ENCODE data around the gene DNAJC8.

DNAJC8 gene

GRCh38 chr1:28249013-28249865 is 16.4 kb upstream of the DNAJC8 start:
- DNase-seq (ENCODE audit: low spot score) = no peak

GRCh38 chr1:28248273-28249012 is 15.6 kb upstream of the DNAJC8 start:
- peak; percentile 79 for DNase-seq (ENCODE audit: low spot score)

DNA sequence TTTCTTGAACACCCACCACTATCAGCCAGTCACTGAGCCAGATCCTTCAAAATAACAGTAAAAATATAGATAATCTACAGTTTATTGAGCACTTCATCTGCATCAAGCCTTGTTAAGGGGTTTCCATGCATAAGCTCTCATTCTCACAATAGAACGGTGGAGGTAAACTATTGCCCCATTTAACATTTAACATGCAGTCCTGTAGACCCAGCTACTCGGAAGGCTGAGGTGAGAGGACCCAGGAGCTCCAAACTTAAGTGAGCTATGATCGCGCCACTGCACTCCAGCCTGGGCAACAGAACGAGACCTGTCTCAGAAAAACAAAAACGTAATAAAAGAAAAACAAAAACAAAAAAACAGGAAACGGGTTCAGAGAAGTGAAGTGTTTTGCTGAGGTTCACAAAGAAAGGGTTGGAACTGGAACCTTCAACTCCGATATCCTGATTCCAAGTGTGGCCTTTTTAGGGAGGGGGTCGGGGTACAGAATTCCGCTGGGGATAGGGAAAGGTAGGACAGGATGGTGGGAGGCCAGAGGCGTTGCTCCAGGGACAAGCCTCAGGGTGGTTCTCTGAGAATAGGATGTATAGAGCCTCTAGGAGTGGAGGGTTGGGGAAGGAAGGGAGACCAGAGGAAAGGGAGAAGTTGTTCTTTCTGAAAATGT is 14.9 kb upstream of the DNAJC8 start:
- DNase-seq (ENCODE audit: low spot score) = peak; percentile 22

- no peak for DNase-seq (ENCODE audit: low spot score)
These were observed 13.6 kb upstream of the DNAJC8 start for GRCh38 chr1:28246427-28246832.

DNA sequence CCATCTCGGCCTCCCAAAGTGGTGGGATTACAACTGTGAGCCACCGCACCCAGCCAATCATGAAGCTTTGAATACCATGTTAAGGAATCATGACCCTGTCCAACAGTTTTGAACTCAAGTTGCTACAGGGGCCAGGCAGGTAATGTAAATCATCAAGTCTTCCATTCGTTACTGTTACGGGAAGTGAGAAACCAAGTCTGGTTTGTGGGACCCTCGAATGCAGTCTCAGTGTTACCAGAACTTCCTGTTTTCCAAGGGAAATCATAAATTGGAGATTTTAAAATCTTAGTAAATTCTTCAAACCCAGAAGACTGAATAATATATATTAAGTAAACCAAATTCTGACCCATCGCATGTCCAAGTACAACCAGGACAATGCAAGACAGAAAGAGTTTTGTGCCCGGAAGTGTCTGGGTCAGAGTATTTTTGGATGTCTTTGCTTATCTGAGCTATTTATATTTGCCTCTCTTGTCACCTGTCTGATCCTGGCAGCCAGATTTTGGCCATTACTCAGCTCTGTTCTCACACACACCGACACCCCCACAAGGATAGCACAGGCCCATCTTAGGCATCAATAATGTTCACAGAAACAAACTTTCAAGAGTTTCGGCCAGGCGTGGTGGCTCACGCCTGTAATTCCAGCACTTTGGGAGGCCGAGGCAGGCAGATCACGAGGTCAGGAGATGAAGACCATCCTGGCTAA is 11.9 kb upstream of the DNAJC8 start:
- DNase-seq (ENCODE audit: low spot score) = no peak

DNA sequence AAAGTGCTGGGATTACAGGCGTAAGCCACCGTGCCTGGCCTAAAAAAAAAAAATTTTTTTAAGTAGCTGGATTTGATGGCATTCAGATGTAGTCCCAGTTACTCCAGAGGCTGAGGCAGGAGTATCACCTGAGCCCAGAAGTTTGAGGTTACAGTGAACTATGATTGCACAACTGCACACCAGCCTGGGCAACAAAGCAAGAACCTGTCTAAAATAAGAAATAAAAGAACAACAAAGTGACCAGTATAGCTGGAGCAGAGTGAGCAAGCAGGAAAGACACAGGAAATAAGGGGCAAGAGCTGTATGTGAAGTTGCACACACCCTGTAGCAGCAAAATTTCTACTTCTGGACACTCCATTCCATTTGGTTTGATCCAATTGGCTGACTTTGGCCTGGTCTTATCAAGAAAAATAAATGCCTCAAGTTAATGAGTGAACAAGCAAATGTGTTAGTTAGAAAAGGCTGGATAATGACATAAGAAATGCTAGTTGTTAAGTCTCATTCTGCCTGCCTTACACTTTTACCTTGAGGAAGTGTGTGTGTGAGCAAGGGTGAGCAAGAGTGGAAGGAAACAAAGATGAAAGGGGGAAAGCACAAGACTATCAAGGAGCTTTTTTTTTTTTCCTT is 11.0 kb upstream of the DNAJC8 start:
- no peak for DNase-seq (ENCODE audit: low spot score)

DNA sequence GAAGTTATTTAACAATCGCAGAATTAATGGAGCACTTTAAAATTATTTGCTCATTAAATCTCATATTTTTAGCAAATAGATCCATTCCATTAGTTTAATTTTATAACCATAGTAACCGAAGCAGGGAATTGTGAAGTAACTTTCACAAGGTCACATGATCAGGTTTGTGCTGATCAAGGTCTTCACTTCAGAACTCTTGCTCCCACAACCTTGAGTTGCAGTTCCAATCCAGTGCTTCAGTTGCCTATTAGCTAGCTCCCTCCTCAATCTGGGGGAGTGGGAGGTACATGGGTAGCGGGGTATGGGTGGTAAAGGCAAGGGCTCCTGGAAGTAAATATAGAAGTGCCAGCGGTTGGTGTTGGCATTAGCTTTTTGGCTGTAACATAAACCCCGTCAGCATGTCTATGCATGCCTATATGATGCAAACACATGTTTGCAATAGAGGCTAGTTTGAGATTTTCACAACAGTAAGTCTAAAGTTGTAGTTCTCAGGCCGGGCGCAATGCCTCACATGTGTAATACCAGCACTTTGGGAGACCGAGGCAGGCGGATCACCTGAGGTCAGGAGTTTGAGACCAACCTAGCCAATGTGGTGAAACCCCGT is 8.9 kb upstream of the DNAJC8 start:
- DNase-seq (ENCODE audit: low spot score) = no peak

DNA sequence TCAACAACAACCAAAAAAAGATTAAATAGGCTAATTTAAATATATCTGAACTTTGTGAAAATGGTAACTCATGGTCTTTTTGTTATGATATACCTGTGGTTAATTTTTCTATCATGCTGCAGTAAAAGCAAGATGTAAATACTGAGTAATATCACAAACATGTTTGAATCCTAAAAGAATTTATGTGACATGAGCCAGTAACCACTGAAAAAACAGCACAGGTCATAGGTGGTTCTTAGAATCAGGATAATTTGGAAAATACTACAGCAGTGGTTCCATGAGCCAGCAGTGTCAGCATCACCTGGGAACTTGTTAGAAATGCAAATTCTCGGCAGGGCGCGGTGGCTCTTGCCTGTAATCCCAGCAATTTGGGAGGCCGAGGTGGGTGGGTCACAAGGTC is 7.2 kb upstream of the DNAJC8 start:
- no peak for DNase-seq (ENCODE audit: low spot score)

- no peak for DNase-seq (ENCODE audit: low spot score)
These were observed 6.2 kb upstream of the DNAJC8 start for GRCh38 chr1:28239004-28239403.

- no peak for DNase-seq (ENCODE audit: low spot score)
These were observed 4.0 kb upstream of the DNAJC8 start for GRCh38 chr1:28236656-28237322.

DNA sequence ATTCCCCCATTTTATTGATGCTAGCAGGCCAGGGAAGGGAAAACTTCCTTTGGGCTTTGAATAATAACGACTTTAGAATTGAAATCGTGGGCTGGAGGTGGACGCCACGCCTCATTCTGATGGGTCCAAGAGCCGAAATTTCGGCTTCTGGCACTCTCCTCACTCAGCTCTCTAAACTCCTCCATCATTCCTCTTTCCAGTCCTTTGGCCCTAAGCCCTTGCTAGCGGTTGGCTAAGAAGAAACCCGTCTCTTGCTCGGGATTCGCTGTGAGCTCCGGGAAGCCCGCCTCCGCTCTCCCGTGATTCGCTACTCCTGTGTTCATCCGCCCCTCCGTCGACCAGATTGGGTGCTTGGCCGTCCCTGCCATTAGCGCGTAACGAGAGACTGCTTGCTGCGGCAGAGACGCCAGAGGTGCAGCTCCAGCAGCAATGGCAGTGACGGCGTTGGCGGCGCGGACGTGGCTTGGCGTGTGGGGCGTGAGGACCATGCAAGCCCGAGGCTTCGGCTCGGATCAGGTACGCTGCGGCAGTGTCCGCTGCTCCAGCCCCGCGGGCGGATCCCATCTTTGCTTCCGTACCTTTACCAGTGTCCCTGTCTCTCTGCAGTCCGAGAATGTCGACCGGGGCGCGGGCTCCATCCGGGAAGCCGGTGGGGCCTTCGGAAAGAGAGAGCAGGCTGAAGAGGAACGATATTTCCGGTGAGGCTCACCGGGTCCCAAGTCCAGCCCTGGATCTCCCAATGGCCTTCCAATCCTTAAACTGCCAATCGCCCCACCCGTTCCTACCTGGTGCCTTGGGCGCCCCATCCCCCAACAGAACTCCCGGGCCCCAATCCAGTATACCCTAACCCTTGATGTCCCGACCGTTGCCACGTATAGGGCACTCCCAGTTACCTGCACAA is 3.2 kb upstream of the DNAJC8 start, which contains the start of gene ATP5IF1:
Gene ATP5IF1 (plus strand): TSS at position 370 of the 901 bp plus-strand sequence. CDS start 60 bp downstream, at position 430.
- peak; percentile 98 for DNase-seq (ENCODE audit: low spot score)

GRCh38 chr1:28233264-28233606 is 406 bp upstream of the DNAJC8 start:
- no peak for DNase-seq (ENCODE audit: low spot score)

DNA sequence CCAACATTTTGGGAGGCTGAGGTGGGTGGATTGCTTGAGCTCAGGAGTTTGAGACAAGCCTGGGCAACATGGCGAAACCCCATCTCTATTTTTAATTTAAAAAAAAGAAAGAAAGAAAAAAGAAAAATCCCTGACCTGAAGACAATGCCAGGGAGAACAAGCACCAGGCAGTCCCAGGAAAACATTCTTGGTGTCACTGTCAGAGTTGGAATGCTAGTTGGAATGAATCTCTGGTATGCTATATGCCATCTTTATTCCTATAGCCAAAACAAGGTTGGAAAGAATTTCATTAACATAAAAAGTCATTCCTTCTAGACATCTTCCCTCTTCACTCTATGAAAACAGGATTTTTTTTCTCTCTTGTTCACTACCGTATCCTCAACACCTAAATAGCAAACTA is 2.8 kb downstream of the DNAJC8 start:
- DNase-seq (ENCODE audit: low spot score) = no peak

DNA sequence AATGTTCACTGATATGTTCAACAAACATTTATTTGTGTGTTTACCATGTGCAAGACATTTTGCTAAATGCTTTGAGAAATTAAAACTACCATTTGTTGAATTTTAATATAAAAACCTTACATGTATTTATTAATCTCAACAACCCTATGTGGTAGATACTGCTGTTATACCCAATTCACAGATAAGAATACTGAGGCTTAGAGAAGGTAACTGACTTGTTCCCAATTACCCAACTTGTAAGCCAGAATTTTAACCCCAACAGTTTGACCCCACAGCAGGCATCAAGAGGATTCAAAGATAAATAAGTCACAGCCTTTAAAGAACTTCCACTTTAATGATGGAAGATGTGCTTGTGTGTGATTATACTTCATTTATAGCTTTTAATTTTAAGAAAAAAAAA is 3.7 kb downstream of the DNAJC8 start:
- DNase-seq (ENCODE audit: low spot score) = no peak

GRCh38 chr1:28213315-28213714 is 19.5 kb downstream of the DNAJC8 start:
- DNase-seq (ENCODE audit: low spot score) = no peak

DNA sequence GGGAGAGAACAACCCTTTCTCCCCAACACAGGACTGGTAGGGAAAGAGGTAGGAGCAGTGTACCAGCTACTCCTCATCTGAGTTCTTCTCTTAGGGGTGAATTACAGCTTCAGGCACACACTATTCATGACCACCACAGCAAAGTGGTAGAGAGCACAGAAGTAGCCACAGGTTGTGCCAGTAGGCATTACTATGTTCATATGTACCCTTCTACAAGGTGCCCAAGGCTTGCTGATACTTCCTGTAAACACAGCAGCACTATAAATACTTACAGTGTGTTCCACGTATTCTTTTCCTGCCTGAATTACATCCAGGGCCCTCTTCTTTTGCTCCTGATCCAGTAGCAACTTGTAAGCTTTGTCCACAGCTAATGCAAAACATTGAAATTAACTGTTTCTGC is 23.1 kb downstream of the DNAJC8 start:
- no peak for DNase-seq (ENCODE audit: low spot score)

- DNase-seq (ENCODE audit: low spot score) = peak; percentile 79
These were observed 23.9 kb downstream of the DNAJC8 start for GRCh38 chr1:28208818-28209441.

GRCh38 chr1:28205243-28205642 is 27.6 kb downstream of the DNAJC8 start:
- DNase-seq (ENCODE audit: low spot score) = no peak

DNA sequence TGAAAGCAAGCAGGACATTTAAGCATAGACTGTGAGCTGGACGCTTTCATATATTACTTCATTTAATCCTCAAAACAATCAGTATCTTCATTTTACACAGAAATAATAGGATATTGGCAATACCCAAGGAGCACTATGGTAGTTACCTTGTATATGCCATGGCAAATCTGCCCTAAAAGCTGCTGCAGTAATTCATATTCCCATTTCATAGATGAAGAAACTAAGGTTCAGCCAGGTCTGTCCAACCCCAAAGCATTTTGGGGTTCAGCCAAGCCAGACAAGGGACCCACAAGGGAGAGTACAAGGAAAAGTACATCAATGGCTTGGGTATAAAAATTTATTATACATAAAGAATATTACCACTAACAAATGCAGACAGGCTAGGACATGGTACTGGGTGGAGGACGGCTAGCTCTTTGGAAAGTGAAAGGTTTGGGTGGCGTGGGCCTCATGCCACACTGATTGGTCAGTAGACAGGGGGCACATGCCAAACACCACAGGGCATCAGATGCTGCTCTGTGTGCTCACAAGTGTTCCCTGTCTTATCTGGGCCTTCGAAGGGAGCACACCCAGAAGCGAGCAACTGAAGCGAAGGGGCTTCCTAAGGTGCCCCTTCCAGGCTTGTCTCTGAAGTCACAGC is 32.5 kb downstream of the DNAJC8 start:
- DNase-seq (ENCODE audit: low spot score) = no peak

Measured in globus pallidus (tissue), 1 donor.